T1000 (cell line): ENCODE measurements around the gene DOCK3.
"Not testable (repeated sequence)": the region's sequence is repeated elsewhere in the genome, so short reads cannot be mapped to it uniquely, and the experiment has no call there.

Source experiments
- DNase-seq: peaks from one replicate; lab custom pipeline; 2025; ENCODE audit warnings: mixed read lengths; lab: John Stamatoyannopoulos, UW

The DOCK3 gene

GRCh38 chr3:50676031-50676705 lies 1.4 kb downstream of the DOCK3 start:
- no peak for DNase-seq

DNA sequence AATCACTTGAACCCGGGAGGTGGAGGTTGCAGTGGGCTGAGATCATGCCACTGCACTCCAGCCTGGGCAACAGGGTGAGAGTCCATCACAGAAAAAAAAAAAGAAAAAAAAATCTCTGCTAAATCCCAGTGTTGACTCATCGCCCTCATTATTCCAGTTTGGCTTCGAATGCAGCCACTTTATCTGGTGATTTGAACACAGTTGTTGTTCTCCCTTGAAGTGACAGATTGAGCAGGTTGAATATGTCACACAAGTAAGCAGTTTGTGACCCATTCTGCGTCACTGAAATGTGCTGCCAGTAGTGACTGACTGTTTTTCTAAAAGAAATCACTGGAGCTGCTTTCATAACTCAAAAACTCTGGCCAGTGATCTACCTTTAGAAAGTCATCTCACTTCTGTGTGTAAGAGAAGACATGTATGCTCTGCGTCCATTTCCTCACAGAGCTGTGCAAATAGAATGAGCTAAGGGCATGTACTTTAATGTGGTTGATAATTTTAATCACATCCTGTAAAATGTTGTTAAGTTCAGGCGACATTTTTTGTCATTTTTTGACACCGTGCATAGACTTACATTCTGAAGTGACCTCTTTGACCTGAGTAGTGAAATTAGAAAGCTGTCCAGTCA lies 12.5 kb downstream of the DOCK3 start:
- DNase-seq: no peak

DNA sequence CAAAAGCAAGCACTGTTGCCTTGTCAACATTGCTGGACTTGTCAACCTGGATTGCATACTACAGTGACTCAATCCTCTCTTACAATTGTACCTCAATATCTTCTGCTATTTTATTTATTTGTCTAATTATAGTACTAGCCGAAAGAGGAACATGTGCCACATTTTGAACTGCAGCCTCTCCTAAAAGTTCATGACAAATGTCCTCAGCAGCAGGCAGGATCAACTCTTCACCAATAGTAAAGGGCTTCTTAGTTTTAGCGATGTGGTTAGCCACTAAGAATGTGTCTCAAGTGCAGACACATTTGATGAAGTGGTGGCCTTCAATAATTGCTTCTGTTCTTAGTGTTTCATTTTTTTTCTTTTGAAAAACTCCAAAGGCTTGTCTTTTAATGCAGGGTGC lies 13.2 kb downstream of the DOCK3 start:
- no peak for DNase-seq

DNA sequence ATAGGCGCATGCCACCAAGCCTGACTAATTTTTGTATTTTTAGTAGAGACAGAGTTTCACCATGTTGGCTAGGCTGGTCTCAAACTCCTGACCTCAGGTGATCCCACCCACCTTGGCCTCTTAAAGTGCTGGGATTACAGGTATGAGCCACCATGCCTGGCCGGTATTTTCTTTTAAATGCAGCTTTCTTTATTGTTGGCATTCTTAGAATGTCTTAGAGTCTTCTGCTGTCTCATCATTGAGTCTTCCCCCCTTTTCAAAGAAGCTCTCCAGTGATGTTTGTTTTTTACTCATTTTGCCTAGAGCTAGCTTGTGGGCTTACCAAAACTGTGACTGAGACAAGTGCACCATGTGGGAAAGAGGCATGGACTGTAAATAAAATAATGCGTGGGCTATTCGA lies 13.9 kb downstream of the DOCK3 start:
- not testable (repeated sequence) for DNase-seq

DNA sequence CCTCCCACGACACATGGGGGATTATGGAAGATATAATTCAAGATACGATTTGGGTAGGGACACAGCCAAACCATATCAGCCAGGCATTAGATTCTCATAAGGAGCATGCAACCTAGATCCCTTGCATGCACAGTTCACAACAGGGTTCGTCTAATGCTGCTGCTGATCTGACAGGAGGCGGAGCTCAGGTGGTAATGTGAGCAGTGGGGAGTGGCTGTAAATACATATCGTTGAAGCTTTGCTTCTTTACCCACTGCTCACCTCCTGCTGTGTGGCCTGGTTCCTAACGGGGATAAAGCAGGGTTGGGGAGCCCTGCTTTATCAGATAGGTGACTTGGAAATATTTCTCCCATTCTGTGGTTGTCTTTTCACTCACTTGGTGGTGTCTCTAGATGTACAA lies 14.8 kb downstream of the DOCK3 start:
- DNase-seq: no peak

DNA sequence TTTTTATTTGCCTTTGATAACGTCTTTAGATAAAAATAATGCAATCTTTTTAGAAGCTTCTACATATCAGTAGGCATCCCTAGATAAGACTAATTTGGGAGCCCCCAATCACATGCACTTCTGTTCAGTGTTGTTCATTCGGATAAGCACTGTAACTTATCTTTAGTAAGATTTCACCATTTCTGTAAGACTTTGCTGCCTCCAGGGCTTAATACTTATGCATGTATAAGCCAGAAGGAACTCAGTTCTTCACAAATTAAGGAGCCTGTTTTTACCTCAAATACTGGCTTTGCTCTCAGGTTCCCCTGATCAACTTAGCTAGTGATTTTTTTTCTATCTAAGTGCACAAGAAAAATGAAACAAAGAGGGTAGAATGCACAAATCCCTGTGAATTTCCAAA lies 20.3 kb downstream of the DOCK3 start:
- DNase-seq: no peak

- DNase-seq: no peak
Measured at GRCh38 chr3:50696276-50696675, 21.5 kb downstream of the DOCK3 start.

- DNase-seq: no peak
Measured at GRCh38 chr3:50698269-50698668, 23.5 kb downstream of the DOCK3 start.

DNA sequence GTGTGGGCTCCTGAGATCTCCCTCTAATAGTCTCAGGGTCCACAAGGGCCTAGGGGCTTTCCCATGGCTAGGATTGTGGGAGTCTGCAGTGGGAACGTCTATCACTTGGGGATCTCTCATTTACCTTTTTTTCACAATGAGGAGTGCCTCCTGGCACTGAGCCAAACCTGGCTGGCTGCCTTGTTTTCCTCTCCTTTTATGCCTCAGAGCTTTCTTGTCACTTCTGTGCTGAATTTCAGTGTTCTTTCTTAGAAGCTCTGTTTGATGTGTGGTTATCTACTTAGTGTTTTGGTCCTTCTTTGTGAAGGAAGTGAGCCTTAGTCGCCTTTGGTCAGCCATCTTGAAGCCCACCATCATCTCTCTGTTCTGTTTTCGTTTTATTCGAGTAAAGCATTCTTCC lies 33.9 kb downstream of the DOCK3 start:
- DNase-seq: no peak

GRCh38 chr3:50714946-50715345 lies 40.2 kb downstream of the DOCK3 start:
- DNase-seq: no peak

DNA sequence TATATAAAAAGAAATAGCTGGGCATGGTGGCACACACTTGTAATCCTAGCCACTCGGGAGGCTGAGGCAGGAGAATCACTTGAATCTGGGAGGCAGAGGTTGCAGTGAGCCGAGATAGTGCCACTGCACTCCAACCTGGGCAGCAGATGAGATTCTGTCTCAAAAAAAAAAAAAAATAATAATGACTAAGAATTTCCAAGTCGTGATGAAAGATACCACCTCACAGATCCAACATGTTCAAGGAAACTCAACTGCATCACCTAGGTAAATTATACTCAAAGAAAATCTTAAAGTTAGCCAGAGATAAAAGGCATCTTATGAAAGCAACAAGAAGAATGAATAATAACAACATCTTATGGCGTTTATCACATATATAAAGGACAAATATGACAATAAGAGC lies 50.1 kb downstream of the DOCK3 start:
- no peak for DNase-seq

DNA sequence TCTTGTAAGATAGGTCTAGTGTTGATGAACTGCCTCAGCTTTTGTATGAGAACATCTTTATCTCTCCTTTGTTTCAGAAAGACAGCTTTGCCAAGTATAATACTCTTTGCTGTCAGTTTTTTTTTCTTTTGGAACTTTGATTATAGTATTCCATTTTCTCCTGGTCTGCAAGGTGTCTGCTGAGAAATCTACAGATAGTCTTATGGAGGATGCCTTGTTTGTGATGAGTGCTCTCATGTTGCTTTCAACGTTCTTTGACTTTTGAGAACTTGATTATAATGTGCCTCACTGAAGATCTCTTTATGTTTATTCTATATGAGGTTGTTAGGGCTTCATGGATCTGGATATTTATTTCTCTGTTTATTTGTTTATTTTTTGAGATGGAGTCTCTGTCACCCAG lies 60.3 kb downstream of the DOCK3 start:
- DNase-seq: no peak

DNA sequence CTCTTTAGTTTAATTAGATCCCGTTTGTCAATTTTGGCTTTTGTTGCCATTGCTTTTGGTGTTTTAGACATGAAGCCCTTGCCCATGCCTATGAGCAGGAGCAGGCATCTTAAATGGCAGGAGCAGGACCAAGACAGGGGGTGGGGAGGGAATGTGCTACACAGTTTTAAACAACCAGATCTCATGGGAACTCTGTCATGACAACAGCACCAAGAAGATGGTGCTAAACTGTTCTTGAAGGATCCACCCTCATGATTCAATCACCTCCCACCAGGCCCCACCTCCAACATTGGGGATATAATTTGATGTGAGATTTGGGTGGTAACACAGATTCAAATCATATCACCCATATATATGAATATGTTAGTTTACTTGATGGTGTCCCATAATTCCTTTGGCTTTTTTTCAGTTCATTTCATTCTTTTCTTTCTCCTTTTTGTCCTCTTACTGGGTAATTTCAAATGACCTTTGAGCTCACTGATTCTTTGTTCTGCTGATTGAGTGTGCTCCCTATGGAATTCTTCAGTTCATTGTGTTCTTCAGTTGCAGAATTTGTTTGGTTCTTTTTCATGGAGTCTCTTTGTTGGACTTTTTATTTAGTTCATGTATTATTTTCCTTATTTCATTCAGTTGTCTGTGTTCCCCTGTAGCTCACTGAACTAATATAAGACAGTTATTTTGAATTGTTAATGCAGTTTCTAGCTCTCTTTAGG lies 62.6 kb downstream of the DOCK3 start:
- no peak for DNase-seq

GRCh38 chr3:50737906-50738598 lies 63.3 kb downstream of the DOCK3 start:
- DNase-seq: no peak

DNA sequence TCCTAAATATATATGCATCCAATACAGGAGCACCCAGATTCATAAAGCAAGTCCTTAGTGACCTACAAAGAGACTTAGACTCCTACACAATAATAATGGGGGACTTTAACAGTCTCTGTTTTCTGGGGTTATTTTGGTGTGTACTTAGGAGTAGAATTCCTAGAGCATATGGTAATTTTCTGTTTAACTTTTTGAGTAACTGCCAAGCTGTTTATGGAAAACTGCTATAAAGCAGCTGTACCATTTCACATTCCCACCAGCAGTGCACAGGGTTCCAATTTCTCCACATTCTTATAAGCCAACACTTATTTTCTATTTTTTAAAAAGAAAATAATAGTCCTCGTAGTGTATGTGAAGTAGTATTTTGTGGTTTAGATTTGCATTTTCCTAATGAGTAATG lies 68.9 kb downstream of the DOCK3 start:
- DNase-seq: no peak

- DNase-seq: no peak
Measured at GRCh38 chr3:50749822-50750221, 75.1 kb downstream of the DOCK3 start.

DNA sequence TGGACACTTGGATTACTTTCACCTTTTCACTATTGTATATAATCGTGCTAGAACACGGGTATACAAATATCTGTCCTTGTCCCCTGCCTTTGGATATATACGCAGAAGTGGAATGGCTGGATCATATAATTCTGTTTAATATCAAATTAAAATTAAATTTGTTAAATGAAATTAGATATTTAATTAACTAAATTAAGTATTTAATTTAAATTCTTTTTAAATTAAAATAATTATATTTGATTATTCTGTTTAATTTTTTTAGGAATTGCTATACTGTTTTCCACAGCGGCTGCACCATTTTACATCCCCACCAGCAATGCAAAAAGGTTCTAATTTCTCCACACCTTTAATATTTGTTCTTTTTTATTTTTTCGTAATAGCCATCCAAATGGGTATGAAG lies 84.3 kb downstream of the DOCK3 start:
- DNase-seq: no peak

- DNase-seq: no peak
Measured at GRCh38 chr3:50777680-50778079, 103.0 kb downstream of the DOCK3 start.

GRCh38 chr3:50781766-50782165 lies 107.0 kb downstream of the DOCK3 start:
- not testable (repeated sequence) for DNase-seq

- DNase-seq: no peak
Measured at GRCh38 chr3:50786631-50787030, 111.9 kb downstream of the DOCK3 start.

- DNase-seq: not testable (repeated sequence)
Measured at GRCh38 chr3:50790894-50791293, 116.2 kb downstream of the DOCK3 start.

DNA sequence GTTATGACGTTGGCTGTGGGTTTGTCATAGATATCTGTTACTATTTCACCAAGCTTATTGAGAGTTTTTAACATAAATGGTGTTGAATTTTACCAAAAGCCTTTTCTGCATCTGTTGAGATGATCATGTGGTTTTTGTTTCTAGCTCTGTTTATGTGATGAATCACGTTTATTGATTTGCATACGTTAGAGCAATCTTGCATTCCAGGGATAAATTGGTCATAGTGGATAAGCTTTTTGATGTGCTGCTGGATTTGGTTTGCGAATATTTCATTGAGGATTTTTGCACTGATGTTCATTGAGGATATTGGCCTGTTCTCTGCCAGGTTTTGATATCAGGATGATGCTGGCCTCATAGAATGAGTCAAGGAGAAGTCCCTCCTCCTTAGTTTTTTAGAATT lies 117.8 kb downstream of the DOCK3 start:
- no peak for DNase-seq

DNA sequence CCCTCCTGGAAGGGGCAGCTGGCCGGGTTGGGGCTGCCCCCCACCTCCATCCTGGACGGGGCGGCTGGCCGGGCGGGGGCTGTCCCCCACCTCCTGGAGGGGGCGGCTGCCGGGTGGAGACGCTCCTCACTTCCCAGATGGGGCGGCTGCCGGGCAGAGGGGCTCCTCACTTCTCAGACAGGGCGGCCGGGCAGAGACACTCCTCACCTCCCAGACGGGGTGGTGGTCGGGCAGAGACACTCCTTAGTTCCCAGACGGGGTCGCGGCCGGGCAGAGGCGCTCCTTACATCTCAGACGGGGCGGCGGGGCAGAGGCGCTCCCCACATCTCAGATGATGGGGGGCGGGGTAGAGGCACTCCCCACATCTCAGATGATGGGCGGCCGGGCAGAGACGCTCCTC lies 129.1 kb downstream of the DOCK3 start:
- DNase-seq: not testable (repeated sequence)
